Heart left ventricle (tissue), 13 donors: ENCODE data around the gene BTRC.

Experiments
- POLR2A ChIP-seq, 2 donors: fragments of 450-650 bp; IDR thresholded peaks; one replicate each; pipeline ENCODE4 v1.6.1; 2017; ENCODE audit warnings: antibody characterized with exemption in 2 of 2, mild to moderate bottlenecking in 2 of 2, moderate library complexity in 2 of 2
- TF ChIP-seq, protein P1 (sequence below), 12 donors: fragments of 200-600 bp; sonication (generic) in 4 of 12; IDR thresholded peaks; one replicate each; pipeline versions ENCODE4 v1.5.0 to v1.8.0; 2018 to 2022; ENCODE audit warnings: antibody characterized with exemption in 12 of 12, mild to moderate bottlenecking in 5 of 12
- donor health status: ischemic (EF 13 %, LVEDD 7.1; RV severe dilation, severe dysfunction).
- donor health status: DM: no; HTN: yes; CAD: no.
- donor health status: DM: no; HTN: no; CAD: no.
- donor health status: ischemic (EF 25% LVEDD 6.9; RV normal size, moderate dysfunction).
- donor health status: ischemic (EF 25% LVEDD 5.7; RV mildly dilated, moderate dysfunction).
- donor health status: ischemic (EF 35%, LVEDD 5.7; RV mildly dilated, moderate dysfunction).
- donor health status: nonischemic (EF 11% LVEDD 7.7; RV severe dilation, severe dysfunction).
- donor health status: DM: yes; HTN: yes; CAD: no.
- donor health status: PGD.
- donor health status: ischemic (EF 29% LVEDD 5.4; RV normal size, mild dysfunction).
- donor health status: nonischemic (EF 23%, LVEDD 6.1; RV moderate dilation, normal function).

DNA sequence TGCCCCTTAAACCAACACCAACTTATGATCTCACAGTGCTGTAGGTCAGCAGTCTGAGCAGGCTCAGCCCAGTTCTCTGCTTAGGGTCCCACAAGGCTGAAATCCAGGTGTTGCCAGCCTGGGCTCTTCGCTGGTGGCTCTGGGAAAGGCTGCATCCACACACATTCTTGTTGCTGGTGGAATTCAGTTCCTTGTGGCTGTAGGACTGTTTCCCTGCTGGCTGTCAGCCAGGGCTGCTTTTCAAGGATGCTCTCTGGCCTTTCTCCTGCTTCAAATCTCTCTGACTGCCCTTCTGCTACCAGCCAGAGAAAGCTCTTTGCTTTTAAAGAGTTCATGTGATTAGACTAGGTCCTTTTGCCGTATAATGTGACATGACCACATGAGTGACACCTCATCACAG, 218.8 kb downstream of the BTRC start:
- TF ChIP-seq, protein P1, sequence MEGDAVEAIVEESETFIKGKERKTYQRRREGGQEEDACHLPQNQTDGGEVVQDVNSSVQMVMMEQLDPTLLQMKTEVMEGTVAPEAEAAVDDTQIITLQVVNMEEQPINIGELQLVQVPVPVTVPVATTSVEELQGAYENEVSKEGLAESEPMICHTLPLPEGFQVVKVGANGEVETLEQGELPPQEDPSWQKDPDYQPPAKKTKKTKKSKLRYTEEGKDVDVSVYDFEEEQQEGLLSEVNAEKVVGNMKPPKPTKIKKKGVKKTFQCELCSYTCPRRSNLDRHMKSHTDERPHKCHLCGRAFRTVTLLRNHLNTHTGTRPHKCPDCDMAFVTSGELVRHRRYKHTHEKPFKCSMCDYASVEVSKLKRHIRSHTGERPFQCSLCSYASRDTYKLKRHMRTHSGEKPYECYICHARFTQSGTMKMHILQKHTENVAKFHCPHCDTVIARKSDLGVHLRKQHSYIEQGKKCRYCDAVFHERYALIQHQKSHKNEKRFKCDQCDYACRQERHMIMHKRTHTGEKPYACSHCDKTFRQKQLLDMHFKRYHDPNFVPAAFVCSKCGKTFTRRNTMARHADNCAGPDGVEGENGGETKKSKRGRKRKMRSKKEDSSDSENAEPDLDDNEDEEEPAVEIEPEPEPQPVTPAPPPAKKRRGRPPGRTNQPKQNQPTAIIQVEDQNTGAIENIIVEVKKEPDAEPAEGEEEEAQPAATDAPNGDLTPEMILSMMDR (IDR thresholded peaks at IDR 0.05), result no peak
- TF ChIP-seq POLR2A (IDR thresholded peaks at IDR 0.05), result no peak
